Neural cell (in vitro differentiated cells): ENCODE data around the gene PPP2R5A.

ENCODE experiments used
- EP300 ChIP-seq: fragments of 450-650 bp; conservative IDR thresholded peaks from 2 replicates; pipeline ENCODE4 v1.6.1; 2014; ENCODE audit warnings: antibody characterized with exemption, mild to moderate bottlenecking, moderate library complexity; ENCODE audit not compliant: poor library complexity, severe bottlenecking
- EZH2 ChIP-seq: fragments of 200-600, 300-800 bp; shearing (Covaris generic), sonication (generic); IDR thresholded peaks from 2 replicates; pipeline ENCODE4 v1.6.1; 2014; ENCODE audit warnings: antibody characterized with exemption, low read length, borderline replicate concordance, mild to moderate bottlenecking; ENCODE audit not compliant: insufficient read depth, poor library complexity, severe bottlenecking
- MXI1 ChIP-seq: fragments of 450-650 bp; conservative IDR thresholded peaks from 2 replicates; pipeline ENCODE4 v1.6.1; 2014; ENCODE audit warnings: antibody characterized with exemption, mild to moderate bottlenecking; ENCODE audit not compliant: poor library complexity, severe bottlenecking
- POLR2AphosphoS5 ChIP-seq: IDR thresholded peaks from 2 replicates; pipeline ENCODE4 v1.6.1; 2012
- RAD21 ChIP-seq: fragments of 450-650 bp; conservative IDR thresholded peaks from 2 replicates; pipeline ENCODE4 v1.6.1; 2014; ENCODE audit warnings: antibody characterized with exemption, mild to moderate bottlenecking, moderate library complexity
- TAF1 ChIP-seq: IDR thresholded peaks from 2 replicates; pipeline ENCODE4 v1.6.1; 2012; ENCODE audit warnings: low read depth
- TF ChIP-seq, protein P1 (sequence below): fragments of 450-650 bp; IDR thresholded peaks from 2 replicates; pipeline ENCODE4 v1.5.1; 2014; ENCODE audit warnings: antibody characterized with exemption, mild to moderate bottlenecking, moderate library complexity; ENCODE audit not compliant: poor library complexity, severe bottlenecking
- TF ChIP-seq, protein P2 (sequence below): IDR thresholded peaks from 2 replicates; pipeline ENCODE4 v1.6.1; 2012; ENCODE audit warnings: borderline replicate concordance

DNA sequence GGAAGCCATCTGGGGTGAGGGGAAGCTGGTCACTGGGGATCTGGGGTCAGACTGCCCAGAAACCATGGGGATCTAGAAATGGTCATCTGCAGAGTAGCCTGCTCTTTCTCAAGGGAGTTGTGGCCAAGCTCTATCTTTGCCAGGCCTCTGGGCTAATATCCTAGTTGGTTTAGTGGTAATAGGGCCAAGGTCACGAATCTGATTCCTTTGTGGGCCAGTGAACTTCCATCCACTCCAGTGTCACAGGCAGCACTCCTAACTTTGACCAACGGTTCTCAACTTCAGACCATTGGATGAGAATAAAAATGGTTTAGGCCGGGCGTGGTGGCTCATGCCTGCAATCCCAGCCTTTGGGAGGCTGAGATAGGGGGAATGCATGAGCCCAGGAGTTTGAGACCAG is 28.1 kb upstream of the PPP2R5A start:
- TF ChIP-seq EP300 (no peak), POLR2AphosphoS5 (no peak), EZH2 (no peak), TAF1 (no peak), MXI1 (no peak), RAD21 (no peak)
- TF ChIP-seq, protein P1, sequence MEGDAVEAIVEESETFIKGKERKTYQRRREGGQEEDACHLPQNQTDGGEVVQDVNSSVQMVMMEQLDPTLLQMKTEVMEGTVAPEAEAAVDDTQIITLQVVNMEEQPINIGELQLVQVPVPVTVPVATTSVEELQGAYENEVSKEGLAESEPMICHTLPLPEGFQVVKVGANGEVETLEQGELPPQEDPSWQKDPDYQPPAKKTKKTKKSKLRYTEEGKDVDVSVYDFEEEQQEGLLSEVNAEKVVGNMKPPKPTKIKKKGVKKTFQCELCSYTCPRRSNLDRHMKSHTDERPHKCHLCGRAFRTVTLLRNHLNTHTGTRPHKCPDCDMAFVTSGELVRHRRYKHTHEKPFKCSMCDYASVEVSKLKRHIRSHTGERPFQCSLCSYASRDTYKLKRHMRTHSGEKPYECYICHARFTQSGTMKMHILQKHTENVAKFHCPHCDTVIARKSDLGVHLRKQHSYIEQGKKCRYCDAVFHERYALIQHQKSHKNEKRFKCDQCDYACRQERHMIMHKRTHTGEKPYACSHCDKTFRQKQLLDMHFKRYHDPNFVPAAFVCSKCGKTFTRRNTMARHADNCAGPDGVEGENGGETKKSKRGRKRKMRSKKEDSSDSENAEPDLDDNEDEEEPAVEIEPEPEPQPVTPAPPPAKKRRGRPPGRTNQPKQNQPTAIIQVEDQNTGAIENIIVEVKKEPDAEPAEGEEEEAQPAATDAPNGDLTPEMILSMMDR = no peak
- TF ChIP-seq, protein P2, sequence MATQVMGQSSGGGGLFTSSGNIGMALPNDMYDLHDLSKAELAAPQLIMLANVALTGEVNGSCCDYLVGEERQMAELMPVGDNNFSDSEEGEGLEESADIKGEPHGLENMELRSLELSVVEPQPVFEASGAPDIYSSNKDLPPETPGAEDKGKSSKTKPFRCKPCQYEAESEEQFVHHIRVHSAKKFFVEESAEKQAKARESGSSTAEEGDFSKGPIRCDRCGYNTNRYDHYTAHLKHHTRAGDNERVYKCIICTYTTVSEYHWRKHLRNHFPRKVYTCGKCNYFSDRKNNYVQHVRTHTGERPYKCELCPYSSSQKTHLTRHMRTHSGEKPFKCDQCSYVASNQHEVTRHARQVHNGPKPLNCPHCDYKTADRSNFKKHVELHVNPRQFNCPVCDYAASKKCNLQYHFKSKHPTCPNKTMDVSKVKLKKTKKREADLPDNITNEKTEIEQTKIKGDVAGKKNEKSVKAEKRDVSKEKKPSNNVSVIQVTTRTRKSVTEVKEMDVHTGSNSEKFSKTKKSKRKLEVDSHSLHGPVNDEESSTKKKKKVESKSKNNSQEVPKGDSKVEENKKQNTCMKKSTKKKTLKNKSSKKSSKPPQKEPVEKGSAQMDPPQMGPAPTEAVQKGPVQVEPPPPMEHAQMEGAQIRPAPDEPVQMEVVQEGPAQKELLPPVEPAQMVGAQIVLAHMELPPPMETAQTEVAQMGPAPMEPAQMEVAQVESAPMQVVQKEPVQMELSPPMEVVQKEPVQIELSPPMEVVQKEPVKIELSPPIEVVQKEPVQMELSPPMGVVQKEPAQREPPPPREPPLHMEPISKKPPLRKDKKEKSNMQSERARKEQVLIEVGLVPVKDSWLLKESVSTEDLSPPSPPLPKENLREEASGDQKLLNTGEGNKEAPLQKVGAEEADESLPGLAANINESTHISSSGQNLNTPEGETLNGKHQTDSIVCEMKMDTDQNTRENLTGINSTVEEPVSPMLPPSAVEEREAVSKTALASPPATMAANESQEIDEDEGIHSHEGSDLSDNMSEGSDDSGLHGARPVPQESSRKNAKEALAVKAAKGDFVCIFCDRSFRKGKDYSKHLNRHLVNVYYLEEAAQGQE = no peak
